ENCODE data around the gene CD69. TPM values are rescaled to one million over a fixed set of nuclear protein-coding genes. Genes with fewer than 3 reads are reported as not detected.
A peak's percentile ranks its signal among the peaks of the same experiment; 100 is the strongest.

Gene CD69
- total and polyA plus RNA-seq, 4 donors, result 1.3 to 2.7 (median 1.7) TPM

- DNase-seq (ENCODE audit: low spot score), result no peak
- Histone ChIP-seq H3K36me3 (ENCODE audit: control insufficient read depth in 4 of 4, insufficient read depth in 3 of 4, low read depth in 1 of 4, low read length in 3 of 4) (no peaks in the 10 kb centered on the region), H3K9ac (ENCODE audit: low read depth in 1 of 2, low read length in 2 of 2) (no peak overlapping the region), H3K4me3 (ENCODE audit: low read depth in 1 of 3, low read length in 3 of 3) (no peak overlapping the region), H3K27me3 (ENCODE audit: control insufficient read depth in 4 of 4, insufficient read depth in 4 of 4, low read length in 3 of 4) (no peaks in the 10 kb centered on the region), H3K9me3 (ENCODE audit: control insufficient read depth in 4 of 4, low read length in 3 of 4) (no peaks in the 10 kb centered on the region), H3K4me1 (ENCODE audit: control insufficient read depth in 4 of 4, insufficient read depth in 4 of 4, low read length in 3 of 4) (peaks cover 0 to 1% (median 0%) of the 10 kb centered on the region in 4 donors), H3K27ac (ENCODE audit: low read depth in 1 of 2, low read length in 2 of 2) (no peak overlapping the region)
- 86% methylated on average over 3 of the region's 3 CpGs for WGBS
- TF ChIP-seq EGR1 (IDR thresholded peaks at IDR 0.05; ENCODE audit: low read depth in 2 of 2) (no peak), REST (IDR thresholded peaks at IDR 0.05) (no peak), YY1 (IDR thresholded peaks at IDR 0.05) (no peak), FOXA2 (IDR thresholded peaks at IDR 0.05) (no peak), NR2F2 (IDR thresholded peaks at IDR 0.05) (no peak), SP1 (IDR thresholded peaks at IDR 0.05) (no peak), CTCF (IDR thresholded peaks at IDR 0.05; ENCODE audit: low read depth, low read length, missing input control) (no peak), TAF1 (conservative IDR thresholded peaks at IDR 0.05) (no peak), RAD21 (IDR thresholded peaks at IDR 0.05) (no peak), RXRA (IDR thresholded peaks at IDR 0.05) (no peak), ZBTB33 (IDR thresholded peaks at IDR 0.05) (no peak), FOXA1 (IDR thresholded peaks at IDR 0.05) (no peak), HNF4G (IDR thresholded peaks at IDR 0.05) (no peak), JUND (IDR thresholded peaks at IDR 0.05) (no peak), ATF3 (IDR thresholded peaks at IDR 0.05) (no peak)
Observed at GRCh38 chr12:9735601-9736000, 25.1 kb downstream of the CD69 start.

- no peak within 1 kb of the TSS for H3K27ac ChIP-seq (ENCODE audit: low read depth in 1 of 2, low read length in 2 of 2)
Observed at GRCh38 chr12:9732921-9733461, 27.7 kb downstream of the CD69 start, which contains the start of gene CLECL1. Gene CLECL1 (minus strand): TSS chr12:9733097.

More at GRCh38 chr12:9732921-9733461, 27.7 kb downstream of the CD69 start, which contains the start of gene CLECL1:
- Histone ChIP-seq H3K9me3 (ENCODE audit: control insufficient read depth in 4 of 4, low read length in 3 of 4) (no peaks in the 10 kb centered on the region), H3K4me1 (ENCODE audit: control insufficient read depth in 4 of 4, insufficient read depth in 4 of 4, low read length in 3 of 4) (no peaks in the 10 kb centered on the region), H3K36me3 (ENCODE audit: control insufficient read depth in 4 of 4, insufficient read depth in 3 of 4, low read depth in 1 of 4, low read length in 3 of 4) (no peaks in the 10 kb centered on the region), H3K4me3 (ENCODE audit: low read depth in 1 of 3, low read length in 3 of 3) (no peak within 1 kb of the TSS), H3K9ac (ENCODE audit: low read depth in 1 of 2, low read length in 2 of 2) (peak within 1 kb of the TSS in 1 of 2 donors; percentile 22), H3K27me3 (ENCODE audit: control insufficient read depth in 4 of 4, insufficient read depth in 4 of 4, low read length in 3 of 4) (no peaks in the 10 kb centered on the region)
- TF ChIP-seq HNF4A (conservative IDR thresholded peaks at IDR 0.05), result no peak
- TF ChIP-seq CTCF (IDR thresholded peaks at IDR 0.05; ENCODE audit: low read depth, low read length, missing input control), result no peak
- no peak for TF ChIP-seq TAF1 (conservative IDR thresholded peaks at IDR 0.05)
- no peak for TF ChIP-seq EGR1 (IDR thresholded peaks at IDR 0.05; ENCODE audit: low read depth in 2 of 2)
- no peak for TF ChIP-seq NR2F2 (IDR thresholded peaks at IDR 0.05)
- no peak for TF ChIP-seq GABPA (IDR thresholded peaks at IDR 0.05 in 1 of 2, conservative IDR thresholded peaks at IDR 0.05 in 1 of 2)
- TF ChIP-seq RXRA (IDR thresholded peaks at IDR 0.05), result no peak
- no peak for TF ChIP-seq ATF3 (IDR thresholded peaks at IDR 0.05)
- no peak for TF ChIP-seq MAX (IDR thresholded peaks at IDR 0.05)
- no peak for TF ChIP-seq REST (IDR thresholded peaks at IDR 0.05)
- no peak for DNase-seq (ENCODE audit: low spot score)
- 73% methylated on average over 8 of the region's 8 CpGs for WGBS
